RPMI8226 (cell line): ENCODE results near the gene OR2T10.
"Not testable (repeated sequence)": the region's sequence is repeated elsewhere in the genome, so short reads cannot be mapped to it uniquely, and the experiment has no call there.

Experiments used
- DNase-seq: peaks from one replicate; pipeline ENCODE4 v3.0.0-alpha.2; 2015

Gene OR2T10

GRCh38 chr1:248592655-248593054, 4.8 kb downstream of the OR2T10 start:
- no peak for DNase-seq

- DNase-seq, result no peak
These were observed 7.4 kb downstream of the OR2T10 start for GRCh38 chr1:248590055-248590454.

- no peak for DNase-seq
These were observed 8.2 kb downstream of the OR2T10 start for GRCh38 chr1:248589334-248589733.

- no peak for DNase-seq
These were observed 12.2 kb downstream of the OR2T10 start for GRCh38 chr1:248585266-248585665.

GRCh38 chr1:248576260-248576980, 21.1 kb downstream of the OR2T10 start:
- no peak for DNase-seq

- not testable (repeated sequence) for DNase-seq
These were observed 22.8 kb downstream of the OR2T10 start, which contains the start of gene OR2T34 for GRCh38 chr1:248574657-248575056. TSS of gene OR2T34 (minus strand) at chr1:248574757. CDS start at chr1:248574757, 0 bp downstream.

- not testable (repeated sequence) for DNase-seq
These were observed 23.6 kb downstream of the OR2T10 start for GRCh38 chr1:248573856-248574255.

- DNase-seq, result not testable (repeated sequence)
These were observed 25.5 kb downstream of the OR2T10 start for GRCh38 chr1:248572049-248572448.

- DNase-seq, result not testable (repeated sequence)
These were observed 26.7 kb downstream of the OR2T10 start for GRCh38 chr1:248570811-248571210.

- not testable (repeated sequence) for DNase-seq
These were observed 28.5 kb downstream of the OR2T10 start for GRCh38 chr1:248569049-248569448.

- DNase-seq, result not testable (repeated sequence)
These were observed 31.7 kb downstream of the OR2T10 start for GRCh38 chr1:248565530-248566373.

GRCh38 chr1:248562672-248563071, 34.8 kb downstream of the OR2T10 start, which contains the start of gene OR2T29:
TSS of gene OR2T29 (minus strand) at chr1:248562772. CDS start at chr1:248559491, 3,281 bp downstream.
- not testable (repeated sequence) for DNase-seq

GRCh38 chr1:248551027-248551426, 46.5 kb downstream of the OR2T10 start:
- DNase-seq, result not testable (repeated sequence)

- DNase-seq, result not testable (repeated sequence)
These were observed 50.1 kb downstream of the OR2T10 start for GRCh38 chr1:248547383-248547782.
